Measurements from ENCODE around the gene CCDC88C. TPM values are rescaled to one million over a fixed set of nuclear protein-coding genes. Genes with fewer than 3 reads are reported as not detected.
"Not testable (repeated sequence)": the region's sequence is repeated elsewhere in the genome, so short reads cannot be mapped to it uniquely, and the experiment has no call there.

CCDC88C gene
- total RNA-seq, 1 experiment from 2014 or later, result 64.8 TPM

DNA sequence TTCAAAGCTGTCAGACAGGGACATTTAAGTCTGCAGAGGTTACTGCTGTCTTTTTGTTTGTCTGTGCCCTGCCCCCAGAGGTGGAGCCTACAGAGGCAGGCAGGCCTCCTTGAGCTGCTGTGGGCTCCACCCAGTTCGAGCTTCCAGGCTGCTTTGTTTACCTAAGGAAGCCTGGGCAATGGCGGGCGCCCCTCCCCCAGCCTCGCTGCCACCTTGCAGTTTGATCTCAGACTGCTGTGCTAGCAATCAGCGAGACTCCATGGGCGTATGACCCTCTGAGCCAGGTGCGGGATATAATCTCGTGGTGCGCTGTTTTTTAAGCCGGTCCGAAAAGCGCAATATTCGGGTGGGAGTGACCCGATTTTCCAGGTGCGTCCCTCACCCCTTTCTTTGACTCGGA lies 18.6 kb upstream of the CCDC88C start:
- DNase-seq (ENCODE audit: low spot score), result peak; percentile 30
- H3K27me3 Mint-ChIP-seq (ENCODE audit: low read depth); POLR2A ChIA-PET; ATAC-seq; H3K4me3 Mint-ChIP-seq; H3K27ac Mint-ChIP-seq: not testable (repeated sequence)
- Mint-ChIP-seq H3K36me3 (peaks cover 36% of the 10 kb centered on the region), H3K9me3 (peaks cover 37% of the 10 kb centered on the region), H3K4me1 (peaks cover 11% of the 10 kb centered on the region)
- TF ChIP-seq FOXK1 (CRISPR knock-in tag; IDR thresholded peaks at IDR 0.05), result 0 out of 2 replicates have a peak, but pooled peaks have one; percentile 52
- CTCF ChIA-PET, result interaction anchor here (1.3 kb wide), 1 partner anchor 81 kb away, joined by 3 read pairs; no protein-coding TSS in a partner anchor

DNA sequence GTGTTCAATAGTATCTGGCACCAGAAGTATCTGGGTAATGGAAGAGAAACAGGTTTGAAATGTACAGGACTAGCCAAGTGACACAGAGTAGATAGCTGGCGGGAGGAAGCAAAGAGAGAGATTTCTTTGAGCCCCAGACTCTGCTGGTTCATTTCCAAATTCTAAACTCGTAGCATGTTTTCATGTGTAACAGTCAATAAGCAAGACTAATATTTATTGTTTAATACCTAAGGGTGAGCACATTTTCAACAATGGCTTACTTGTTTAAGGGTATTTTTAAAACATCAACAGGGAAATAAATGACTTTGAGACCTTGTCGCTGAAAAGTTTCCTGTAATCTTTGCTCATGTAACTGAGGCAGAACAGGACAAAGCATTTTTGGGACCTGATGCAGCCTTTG lies 11.8 kb upstream of the CCDC88C start:
- ATAC-seq (no peak), DNase-seq (ENCODE audit: low spot score) (no peak)
- no peak overlapping the region for H3K27ac Mint-ChIP-seq
- H3K4me1 Mint-ChIP-seq, result no peaks in the 10 kb centered on the region
- H3K36me3 Mint-ChIP-seq, result peaks cover 10% of the 10 kb centered on the region
- TF ChIP-seq ATF2 (CRISPR knock-in tag; IDR thresholded peaks at IDR 0.05; ENCODE audit: borderline replicate concordance, low read depth), result no peak
- TF ChIP-seq, protein P1, sequence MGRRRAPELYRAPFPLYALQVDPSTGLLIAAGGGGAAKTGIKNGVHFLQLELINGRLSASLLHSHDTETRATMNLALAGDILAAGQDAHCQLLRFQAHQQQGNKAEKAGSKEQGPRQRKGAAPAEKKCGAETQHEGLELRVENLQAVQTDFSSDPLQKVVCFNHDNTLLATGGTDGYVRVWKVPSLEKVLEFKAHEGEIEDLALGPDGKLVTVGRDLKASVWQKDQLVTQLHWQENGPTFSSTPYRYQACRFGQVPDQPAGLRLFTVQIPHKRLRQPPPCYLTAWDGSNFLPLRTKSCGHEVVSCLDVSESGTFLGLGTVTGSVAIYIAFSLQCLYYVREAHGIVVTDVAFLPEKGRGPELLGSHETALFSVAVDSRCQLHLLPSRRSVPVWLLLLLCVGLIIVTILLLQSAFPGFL (CRISPR knock-in tag; IDR thresholded peaks at IDR 0.05; ENCODE audit: borderline replicate concordance), result no peak
- TF ChIP-seq ZNF671 (CRISPR knock-in tag; IDR thresholded peaks at IDR 0.05), result no peak
- TF ChIP-seq JUN (CRISPR knock-in tag; IDR thresholded peaks at IDR 0.05), result no peak
- TF ChIP-seq, protein P2, sequence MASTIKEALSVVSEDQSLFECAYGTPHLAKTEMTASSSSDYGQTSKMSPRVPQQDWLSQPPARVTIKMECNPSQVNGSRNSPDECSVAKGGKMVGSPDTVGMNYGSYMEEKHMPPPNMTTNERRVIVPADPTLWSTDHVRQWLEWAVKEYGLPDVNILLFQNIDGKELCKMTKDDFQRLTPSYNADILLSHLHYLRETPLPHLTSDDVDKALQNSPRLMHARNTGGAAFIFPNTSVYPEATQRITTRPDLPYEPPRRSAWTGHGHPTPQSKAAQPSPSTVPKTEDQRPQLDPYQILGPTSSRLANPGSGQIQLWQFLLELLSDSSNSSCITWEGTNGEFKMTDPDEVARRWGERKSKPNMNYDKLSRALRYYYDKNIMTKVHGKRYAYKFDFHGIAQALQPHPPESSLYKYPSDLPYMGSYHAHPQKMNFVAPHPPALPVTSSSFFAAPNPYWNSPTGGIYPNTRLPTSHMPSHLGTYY (CRISPR knock-in tag; IDR thresholded peaks at IDR 0.05), result no peak
- TF ChIP-seq, protein P3, sequence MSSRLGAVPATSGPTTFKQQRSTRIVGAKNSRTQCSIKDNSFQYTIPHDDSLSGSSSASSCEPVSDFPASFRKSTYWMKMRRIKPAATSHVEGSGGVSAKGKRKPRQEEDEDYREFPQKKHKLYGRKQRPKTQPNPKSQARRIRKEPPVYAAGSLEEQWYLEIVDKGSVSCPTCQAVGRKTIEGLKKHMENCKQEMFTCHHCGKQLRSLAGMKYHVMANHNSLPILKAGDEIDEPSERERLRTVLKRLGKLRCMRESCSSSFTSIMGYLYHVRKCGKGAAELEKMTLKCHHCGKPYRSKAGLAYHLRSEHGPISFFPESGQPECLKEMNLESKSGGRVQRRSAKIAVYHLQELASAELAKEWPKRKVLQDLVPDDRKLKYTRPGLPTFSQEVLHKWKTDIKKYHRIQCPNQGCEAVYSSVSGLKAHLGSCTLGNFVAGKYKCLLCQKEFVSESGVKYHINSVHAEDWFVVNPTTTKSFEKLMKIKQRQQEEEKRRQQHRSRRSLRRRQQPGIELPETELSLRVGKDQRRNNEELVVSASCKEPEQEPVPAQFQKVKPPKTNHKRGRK (CRISPR knock-in tag; IDR thresholded peaks at IDR 0.05; ENCODE audit: borderline replicate concordance), result no peak
- no peak for TF ChIP-seq NR3C1 (CRISPR knock-in tag; conservative IDR thresholded peaks at IDR 0.05; ENCODE audit: low read depth)
- H3K27me3 Mint-ChIP-seq (ENCODE audit: low read depth), result peaks cover 6% of the 10 kb centered on the region
- CTCF ChIA-PET, result interaction anchor here (0.7 to 1.0 kb wide), 2 partner anchors 74 to 287 kb away, joined by 3 read pairs; no protein-coding TSS in a partner anchor
- POLR2A ChIA-PET, result no interaction called here
- H3K4me3 Mint-ChIP-seq, result no peak overlapping the region
- H3K9me3 Mint-ChIP-seq, result peaks cover 19% of the 10 kb centered on the region

DNA sequence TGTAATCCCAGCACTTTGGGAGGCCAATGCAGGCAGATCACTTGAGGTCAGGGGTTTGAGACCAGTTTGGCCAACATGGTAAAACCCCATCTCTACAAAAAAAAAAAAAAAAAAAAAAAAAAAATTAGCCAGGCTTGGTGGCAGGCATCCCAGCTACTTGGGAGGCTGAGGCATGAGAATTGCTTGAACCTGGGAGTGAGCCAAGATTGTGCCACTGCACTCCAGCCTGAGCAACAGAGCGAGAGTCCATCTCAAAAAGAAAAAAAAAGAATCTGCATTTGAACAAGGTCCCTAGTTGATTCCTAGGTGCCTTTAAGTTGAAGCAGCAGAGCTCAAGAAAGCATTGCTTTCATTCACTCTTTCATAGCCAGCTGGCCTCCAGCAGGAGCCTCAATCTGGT lies 11.3 kb upstream of the CCDC88C start:
- POLR2A ChIA-PET; H3K4me3 Mint-ChIP-seq; DNase-seq (ENCODE audit: low spot score); H3K27me3 Mint-ChIP-seq (ENCODE audit: low read depth); ATAC-seq; H3K27ac Mint-ChIP-seq; H3K4me1 Mint-ChIP-seq: not testable (repeated sequence)
- H3K36me3 Mint-ChIP-seq, result peaks cover 11% of the 10 kb centered on the region
- H3K9me3 Mint-ChIP-seq, result peaks cover 23% of the 10 kb centered on the region
- CTCF ChIA-PET, result interaction anchor here (0.7 to 1.0 kb wide), 2 partner anchors 74 to 288 kb away, joined by 3 read pairs; no protein-coding TSS in a partner anchor

DNA sequence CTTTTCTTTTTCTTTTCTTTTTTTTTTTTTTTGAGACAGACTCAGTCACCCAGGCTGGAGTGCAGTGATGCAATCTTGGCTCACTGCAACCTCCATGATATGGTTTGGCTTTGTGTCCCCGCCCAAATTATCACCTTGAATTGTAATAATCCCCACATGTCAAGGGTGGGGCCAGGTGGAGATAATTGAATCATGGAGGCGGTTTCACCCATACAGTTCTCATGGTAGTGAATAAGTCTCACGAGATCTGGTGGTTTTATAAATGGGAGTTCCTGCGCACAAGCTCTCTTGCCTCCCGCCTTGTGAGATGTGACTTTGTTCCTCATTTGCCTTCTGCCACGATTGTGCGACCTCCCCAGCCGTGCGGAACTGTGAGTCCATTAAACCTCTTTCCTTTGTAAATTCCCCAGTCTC lies 7.9 kb upstream of the CCDC88C start:
- POLR2A ChIA-PET; H3K4me1 Mint-ChIP-seq; H3K27ac Mint-ChIP-seq; H3K4me3 Mint-ChIP-seq; H3K27me3 Mint-ChIP-seq (ENCODE audit: low read depth); DNase-seq (ENCODE audit: low spot score); ATAC-seq: not testable (repeated sequence)
- CTCF ChIA-PET, result interaction anchor here (0.8 to 1.7 kb wide), 4 partner anchors 12 to 102 kb away, joined by 3 to 7 read pairs (median 5); no protein-coding TSS in a partner anchor
- peaks cover 24% of the 10 kb centered on the region for H3K9me3 Mint-ChIP-seq
- H3K36me3 Mint-ChIP-seq, result peaks cover 11% of the 10 kb centered on the region
